GM18502 (cell line): ENCODE results near the gene RERE.

Experiments used
- ATAC-seq: cut with Tn5 transposase; IDR thresholded peaks from one replicate; pipeline ENCODE4 v1.9.1; 2021; ENCODE audit warnings: mild to moderate bottlenecking; ENCODE audit not compliant: unreplicated experiment, poor library complexity

RERE gene

GRCh38 chr1:8472668-8473067 lies 344.8 kb downstream of the RERE start:
- peak; percentile 47 for ATAC-seq

GRCh38 chr1:8471451-8471850 lies 346.0 kb downstream of the RERE start:
- no peak for ATAC-seq

GRCh38 chr1:8468751-8469150 lies 348.7 kb downstream of the RERE start:
- ATAC-seq: no peak

GRCh38 chr1:8467308-8467707 lies 350.1 kb downstream of the RERE start:
- ATAC-seq: no peak

GRCh38 chr1:8465692-8466091 lies 351.7 kb downstream of the RERE start:
- ATAC-seq: no peak

- ATAC-seq: no peak
Observed at GRCh38 chr1:8465013-8465412, 352.4 kb downstream of the RERE start.

- no peak for ATAC-seq
Observed at GRCh38 chr1:8464377-8464776, 353.1 kb downstream of the RERE start.

- no peak for ATAC-seq
Observed at GRCh38 chr1:8463144-8463927, 354.1 kb downstream of the RERE start.

GRCh38 chr1:8462371-8462892 lies 355.0 kb downstream of the RERE start:
- ATAC-seq: no peak

- no peak for ATAC-seq
Observed at GRCh38 chr1:8461351-8462110, 355.9 kb downstream of the RERE start.

- ATAC-seq: no peak
Observed at GRCh38 chr1:8460784-8461183, 356.7 kb downstream of the RERE start.

- no peak for ATAC-seq
Observed at GRCh38 chr1:8460132-8460544, 357.3 kb downstream of the RERE start.

- ATAC-seq: no peak
Observed at GRCh38 chr1:8458607-8459006, 358.8 kb downstream of the RERE start.

- no peak for ATAC-seq
Observed at GRCh38 chr1:8457760-8458381, 359.6 kb downstream of the RERE start.

- ATAC-seq: no peak
Observed at GRCh38 chr1:8456991-8457390, 360.4 kb downstream of the RERE start.

- no peak for ATAC-seq
Observed at GRCh38 chr1:8456308-8456912, 361.0 kb downstream of the RERE start.

GRCh38 chr1:8455700-8456307 lies 361.6 kb downstream of the RERE start:
- no peak for ATAC-seq

GRCh38 chr1:8450312-8450711 lies 367.1 kb downstream of the RERE start:
- ATAC-seq: no peak

- ATAC-seq: no peak
Observed at GRCh38 chr1:8448911-8449661, 368.4 kb downstream of the RERE start.
